Upper lobe of left lung (tissue), 4 donors: ENCODE results near the gene DGKZ.

ENCODE experiments used
- CTCF ChIP-seq, 6 experiments: fragments of 450-650 bp in 4 of 6; fragments of 200-600 bp in 2 of 6; sonication (generic) in 2 of 6; IDR thresholded peaks; one replicate each; pipeline ENCODE4 v1.5.1; 2016 to 2019; ENCODE audit warnings: antibody characterized with exemption in 6 of 6
- POLR2A ChIP-seq, 4 donors: fragments of 450-650 bp; IDR thresholded peaks; one replicate each; pipeline ENCODE4 v1.5.1; 2016 to 2017; ENCODE audit warnings: antibody characterized with exemption in 4 of 4, mild to moderate bottlenecking in 2 of 4
- POLR2AphosphoS5 ChIP-seq, 2 donors: sonication (generic); formaldehyde crosslinking; IDR thresholded peaks; one replicate each; pipeline ENCODE4 v1.5.1; 2017; ENCODE audit warnings: antibody characterized with exemption in 2 of 2

- no peak for TF ChIP-seq CTCF (IDR thresholded peaks at IDR 0.05)
- no peak for TF ChIP-seq POLR2AphosphoS5 (IDR thresholded peaks at IDR 0.05)
- TF ChIP-seq POLR2A (IDR thresholded peaks at IDR 0.05): no peak
These were observed 3.9 kb downstream of the DGKZ start for GRCh38 chr11:46351148-46351547.
